ENCODE measurements around the gene RGSL1. TPM values are rescaled to one million over a fixed set of nuclear protein-coding genes. Genes with fewer than 3 reads are reported as not detected.

Gene RGSL1
- total and polyA plus RNA-seq, 9 of the 15 experiments (the other 6 are each of a cell fraction or from before 2014, with no cell fraction given) = 0.03 TPM; not detected in 8

GRCh38 chr1:182493063-182493462 is 43.1 kb downstream of the RGSL1 start:
- in situ Hi-C loops (cut with MboI) = no loop called here
- CTCF ChIA-PET (ENCODE audit: low intra/inter-chr PET ratio) = no interaction called here
- no peak for TF ChIP-seq ZNF449 (CRISPR knock-in tag; IDR thresholded peaks at IDR 0.05)
- no peak for TF ChIP-seq ARID1B (IDR thresholded peaks at IDR 0.05)
- TF ChIP-seq CHD7 (IDR thresholded peaks at IDR 0.05; ENCODE audit: low read depth, low read length) = no peak
- no peak for TF ChIP-seq ZSCAN32 (CRISPR knock-in tag; IDR thresholded peaks at IDR 0.05)
- TF ChIP-seq SIN3B (IDR thresholded peaks at IDR 0.05; ENCODE audit: low read depth) = no peak
- TF ChIP-seq PBX2 (CRISPR knock-in tag; IDR thresholded peaks at IDR 0.05; ENCODE audit: low read depth) = no peak
- no peak for TF ChIP-seq PBX2 (tag; conservative IDR thresholded peaks at IDR 0.05; ENCODE audit: low read depth)
- TF ChIP-seq SOX6 (IDR thresholded peaks at IDR 0.05) = no peak

More at GRCh38 chr1:182493063-182493462, 43.1 kb downstream of the RGSL1 start:
- Histone ChIP-seq H3K9ac (ENCODE audit: insufficient read depth in 1 of 2, low read depth in 2 of 2, low read length in 2 of 2) (no peak overlapping the region), H3K36me3 (ENCODE audit: control insufficient read depth, insufficient read depth, low read length) (no peaks in the 10 kb centered on the region), H3K4me3 (no peak overlapping the region), H3K4me1 (replicated peaks in 1 of 2; ENCODE audit: control insufficient read depth in 2 of 2, insufficient read depth in 2 of 2, low read length in 2 of 2) (no peaks in the 10 kb centered on the region), H3K79me2 (ENCODE audit: control insufficient read depth, insufficient read depth, low read length) (no peaks in the 10 kb centered on the region), H4K20me1 (replicated peaks; ENCODE audit: control insufficient read depth, insufficient read depth, low read length) (no peaks in the 10 kb centered on the region), H3K27me3 (ENCODE audit: control insufficient read depth in 2 of 2, insufficient read depth in 2 of 2, low read length in 2 of 2) (peaks cover 2 to 6% of the 10 kb centered on the region in 2 experiments; a peak in 2 of 5 replicates), H3K9me3 (replicated peaks; ENCODE audit: control insufficient read depth, insufficient read depth, low read depth, low read length) (no peaks in the 10 kb centered on the region), H3K4me2 (ENCODE audit: insufficient read depth, low read length) (no peak overlapping the region), H3K27ac (ENCODE audit: extremely low read depth, low read depth, low read length) (no peak overlapping the region), H3K9me1 (ENCODE audit: control insufficient read depth, insufficient read depth, low read length) (no peaks in the 10 kb centered on the region), H2AFZ (ENCODE audit: low read depth, low read length) (no peak overlapping the region)
- 0% methylated on average over 2 of the region's 2 CpGs for WGBS (ENCODE audit: insufficient coverage, low coverage, missing lambda C conversion rate)
- no peak for FAIRE-seq
- BruUV-seq (replicated peaks) = no TSS peak
- POLR2A ChIA-PET = no interaction called here
- no peak for ATAC-seq
- DNase-seq (ENCODE audit: extremely low read depth in 1 of 4, low spot score in 3 of 4) = no peak
- intact Hi-C loops (cut with micrococcal nuclease) = no loop called here
